ENCODE data around the gene LIPE. TPM values are rescaled to one million over a fixed set of nuclear protein-coding genes. Genes with fewer than 3 reads are reported as not detected.

LIPE gene
- total and polyA plus RNA-seq, 12 donors: 11.2 to 230 (median 43.3) TPM

- peaks cover 29 to 45% of the 10 kb centered on the region in 2 donors for H3K4me1 ChIP-seq (replicated peaks in 1 of 2)
- H3K9me3 ChIP-seq (replicated peaks in 1 of 3): no peaks in the 10 kb centered on the region
- TF ChIP-seq CTCF (IDR thresholded peaks at IDR 0.05) (no peak), POLR2A (IDR thresholded peaks at IDR 0.05) (peak in 1 of 2 donors; percentile 9)
- intact Hi-C loops (cut with DNase I): no loop called here
- no peaks in the 10 kb centered on the region for H3K36me3 ChIP-seq (replicated peaks in 1 of 2)
- peak in 3 of 7 donors; percentile 58 to 70 (median 58) for DNase-seq
- 1 to 3% (median 1%) methylated on average over 21 to 38 of the region's 38 CpGs for WGBS, 4 donors
- peak overlapping the region; percentile 22 to 69 (median 46) for H3K4me3 ChIP-seq
- H3K27me3 ChIP-seq: no peaks in the 10 kb centered on the region
- H3K27ac ChIP-seq: peak overlapping the region; percentile 88 to 94 (median 92)
Measured at GRCh38 chr19:42422901-42423461, 4.2 kb downstream of the LIPE start.

- peak in 6 of 7 donors; percentile 46 to 79 (median 71) for DNase-seq
- intact Hi-C loops (cut with DNase I): no loop called here
- H3K9me3 ChIP-seq (replicated peaks in 1 of 3): no peaks in the 10 kb centered on the region
- no peaks in the 10 kb centered on the region for H3K36me3 ChIP-seq (replicated peaks in 1 of 2)
- H3K27ac ChIP-seq: peak overlapping the region; percentile 88 to 94 (median 92)
- TF ChIP-seq CTCF (IDR thresholded peaks at IDR 0.05): no peak
- peak in 1 of 2 donors; percentile 37 for TF ChIP-seq POLR2A (IDR thresholded peaks at IDR 0.05)
- 26 to 36% (median 30%) methylated on average over 13 to 17 of the region's 17 CpGs for WGBS, 4 donors
- H3K4me3 ChIP-seq: peak overlapping the region in 2 of 4 donors; percentile 26 to 66
- no peaks in the 10 kb centered on the region for H3K27me3 ChIP-seq
- peaks cover 29 to 45% of the 10 kb centered on the region in 2 donors for H3K4me1 ChIP-seq (replicated peaks in 1 of 2)
Measured at GRCh38 chr19:42422092-42422900, 4.9 kb downstream of the LIPE start.

GRCh38 chr19:42421591-42422031 is 5.6 kb downstream of the LIPE start:
- Histone ChIP-seq H3K4me3 (peak overlapping the region in 1 of 4 donors; percentile 66), H3K27me3 (no peaks in the 10 kb centered on the region), H3K36me3 (replicated peaks in 1 of 2) (no peaks in the 10 kb centered on the region), H3K27ac (peak overlapping the region; percentile 88 to 94 (median 92)), H3K9me3 (replicated peaks in 1 of 3) (no peaks in the 10 kb centered on the region), H3K4me1 (replicated peaks in 1 of 2) (peaks cover 29 to 45% of the 10 kb centered on the region in 2 donors)
- intact Hi-C loops (cut with DNase I): no loop called here
- TF ChIP-seq POLR2A (IDR thresholded peaks at IDR 0.05) (peak in 1 of 2 donors; percentile 68), CTCF (IDR thresholded peaks at IDR 0.05) (no peak)
- DNase-seq: peak; percentile 89 to 99 (median 97)
- 28 to 49% (median 34%) methylated on average over 6 to 9 of the region's 9 CpGs for WGBS, 4 donors

- no peaks in the 10 kb centered on the region for H3K36me3 ChIP-seq (replicated peaks in 1 of 2)
- 49 to 65% (median 58%) methylated on average over 3 to 4 of the region's 4 CpGs for WGBS, 4 donors
- no peaks in the 10 kb centered on the region for H3K9me3 ChIP-seq (replicated peaks in 1 of 3)
- peak in 1 of 7 donors; percentile 26 for DNase-seq
- TF ChIP-seq CTCF (IDR thresholded peaks at IDR 0.05) (no peak), POLR2A (IDR thresholded peaks at IDR 0.05) (no peak)
- H3K27ac ChIP-seq: peak overlapping the region; percentile 73 to 94 (median 91)
- H3K27me3 ChIP-seq: no peaks in the 10 kb centered on the region
- peaks cover 29 to 45% of the 10 kb centered on the region in 2 donors for H3K4me1 ChIP-seq (replicated peaks in 1 of 2)
- intact Hi-C loops (cut with DNase I): no loop called here
- H3K4me3 ChIP-seq: no peak overlapping the region
Measured at GRCh38 chr19:42421101-42421500, 6.1 kb downstream of the LIPE start.

Data from adrenal gland (tissue), 12 donors.